HFFc6 (cell line): ENCODE results near the gene PPRC1. TPM values are rescaled to one million over a fixed set of nuclear protein-coding genes. Genes with fewer than 3 reads are reported as not detected.
A peak's percentile ranks its signal among the peaks of the same experiment; 100 is the strongest.

Experiments used
- DNase-seq: peaks from one replicate; pipeline ENCODE4 v3.0.0-alpha.2; 2018
- H3K27ac Mint-ChIP-seq: 2 replicates; pipeline ENCODE4 v1.8.0; 2020; ENCODE audit warnings: mild to moderate bottlenecking, mixed read lengths
- H3K27me3 Mint-ChIP-seq: 2 replicates; pipeline ENCODE4 v1.8.0; 2021; ENCODE audit warnings: mild to moderate bottlenecking, moderate library complexity, mixed read lengths; ENCODE audit not compliant: insufficient read depth
- H3K36me3 Mint-ChIP-seq: 2 replicates; pipeline ENCODE4 v1.8.0; 2021; ENCODE audit warnings: low read depth, mixed read lengths
- H3K4me1 Mint-ChIP-seq: 2 replicates; pipeline ENCODE4 v1.8.0; 2020; ENCODE audit warnings: low read depth, mixed read lengths
- H3K4me3 Mint-ChIP-seq: 2 replicates; pipeline ENCODE4 v1.8.0; 2020; ENCODE audit warnings: mild to moderate bottlenecking, moderate library complexity, mixed read lengths
- H3K9me3 Mint-ChIP-seq: 2 replicates; pipeline ENCODE4 v1.8.0; 2020; ENCODE audit warnings: mild to moderate bottlenecking, mixed read lengths
- CTCF ChIP-seq: fragments of 200-600 bp; sonication (generic); IDR thresholded peaks from 2 replicates; pipeline ENCODE4 v1.5.0; 2021; ENCODE audit warnings: antibody characterized with exemption, mild to moderate bottlenecking
- total RNA-seq, 6 experiments: library from RNA; stranded (reverse); fragmentation: NEBNext Ultra II Directional; extraction: Animal tissue kit (Norgen Biotek cat#: 25700); gene quantifications; 2 replicates in 1 of 6; 3 replicates in 5 of 6; pipeline ENCODE4 v1.2.3, GENCODE V29; 2021

Gene PPRC1
- total RNA-seq, 6 experiments from 2014 or later: 49.4 to 56.6 (median 53.8) TPM

- Mint-ChIP-seq H3K36me3 (no peaks in the 10 kb centered on the region), H3K27me3 (peaks cover 5% of the 10 kb centered on the region), H3K27ac (no peak overlapping the region), H3K4me3 (no peak overlapping the region), H3K4me1 (no peaks in the 10 kb centered on the region), H3K9me3 (no peaks in the 10 kb centered on the region)
- TF ChIP-seq CTCF: no peak
- no peak for DNase-seq
Measured at GRCh38 chr10:102090772-102091171, 42.1 kb upstream of the PPRC1 start.

GRCh38 chr10:102096449-102096848 is 36.4 kb upstream of the PPRC1 start:
- no peak for DNase-seq
- H3K27ac Mint-ChIP-seq: no peak overlapping the region
- H3K27me3 Mint-ChIP-seq: peaks cover 7% of the 10 kb centered on the region
- no peak for TF ChIP-seq CTCF
- no peaks in the 10 kb centered on the region for H3K9me3 Mint-ChIP-seq
- no peaks in the 10 kb centered on the region for H3K4me1 Mint-ChIP-seq
- H3K4me3 Mint-ChIP-seq: no peak overlapping the region
- no peaks in the 10 kb centered on the region for H3K36me3 Mint-ChIP-seq

- Mint-ChIP-seq H3K27me3 (peaks cover 5% of the 10 kb centered on the region; the same call in 1 of the 2 replicates), H3K36me3 (no peaks in the 10 kb centered on the region), H3K9me3 (no peaks in the 10 kb centered on the region), H3K4me3 (no peak overlapping the region), H3K4me1 (peaks cover 10% of the 10 kb centered on the region), H3K27ac (no peak overlapping the region)
- peak; percentile 19; the same call in 1 of the 2 replicates for TF ChIP-seq CTCF
- DNase-seq: no peak
Measured at GRCh38 chr10:102101152-102101551, 31.7 kb upstream of the PPRC1 start.

- peaks cover 3% of the 10 kb centered on the region; the same call in 1 of the 2 replicates for H3K27me3 Mint-ChIP-seq
- H3K4me3 Mint-ChIP-seq: no peak overlapping the region
- no peaks in the 10 kb centered on the region for H3K36me3 Mint-ChIP-seq
- TF ChIP-seq CTCF: no peak
- no peak for DNase-seq
- H3K27ac Mint-ChIP-seq: peak overlapping the region; percentile 69
- peaks cover 10% of the 10 kb centered on the region for H3K4me1 Mint-ChIP-seq
- no peaks in the 10 kb centered on the region for H3K9me3 Mint-ChIP-seq
Measured at GRCh38 chr10:102102421-102102820, 30.4 kb upstream of the PPRC1 start.

GRCh38 chr10:102106998-102107397 is 25.8 kb upstream of the PPRC1 start:
- Mint-ChIP-seq H3K4me1 (peaks cover 10% of the 10 kb centered on the region), H3K9me3 (no peaks in the 10 kb centered on the region), H3K4me3 (no peak overlapping the region), H3K27me3 (no peaks in the 10 kb centered on the region), H3K27ac (no peak overlapping the region), H3K36me3 (peaks cover 19% of the 10 kb centered on the region)
- TF ChIP-seq CTCF: no peak
- no peak for DNase-seq
